Endothelial cell of hepatic sinusoid (primary cell): ENCODE data around the gene SLC6A1.

ENCODE experiments used
- in situ Hi-C: cut with HindIII; loops from 2 replicates; pipeline ENCODE4 v1.10.0; 2017; ENCODE audit warnings: low sequenced_read_pairs

Gene SLC6A1

GRCh38 chr3:11014752-11015151 is 22.2 kb downstream of the SLC6A1 start:
- in situ Hi-C loops = no loop called here

DNA sequence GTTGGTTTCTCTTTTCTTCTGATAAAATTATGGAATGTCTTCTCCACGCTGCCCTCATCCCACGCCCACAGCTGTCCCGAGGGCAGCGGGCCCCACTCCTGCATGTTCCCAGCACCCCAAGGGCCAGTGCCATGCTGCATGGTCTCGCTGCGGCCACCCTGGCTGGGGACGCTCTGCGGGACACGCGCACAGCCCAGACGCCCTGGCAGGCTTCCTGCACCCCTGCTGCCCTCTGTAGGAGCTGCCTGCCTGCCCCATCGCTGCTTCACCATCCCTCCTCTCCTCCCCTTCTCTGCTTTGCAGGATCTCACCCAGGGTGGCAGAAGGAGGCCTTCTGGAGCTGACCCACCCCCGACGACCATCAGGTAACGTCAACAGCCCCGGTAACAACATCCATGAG is 22.8 kb downstream of the SLC6A1 start:
- in situ Hi-C loops = no loop called here

GRCh38 chr3:11016727-11017126 is 24.2 kb downstream of the SLC6A1 start:
- in situ Hi-C loops = no loop called here

DNA sequence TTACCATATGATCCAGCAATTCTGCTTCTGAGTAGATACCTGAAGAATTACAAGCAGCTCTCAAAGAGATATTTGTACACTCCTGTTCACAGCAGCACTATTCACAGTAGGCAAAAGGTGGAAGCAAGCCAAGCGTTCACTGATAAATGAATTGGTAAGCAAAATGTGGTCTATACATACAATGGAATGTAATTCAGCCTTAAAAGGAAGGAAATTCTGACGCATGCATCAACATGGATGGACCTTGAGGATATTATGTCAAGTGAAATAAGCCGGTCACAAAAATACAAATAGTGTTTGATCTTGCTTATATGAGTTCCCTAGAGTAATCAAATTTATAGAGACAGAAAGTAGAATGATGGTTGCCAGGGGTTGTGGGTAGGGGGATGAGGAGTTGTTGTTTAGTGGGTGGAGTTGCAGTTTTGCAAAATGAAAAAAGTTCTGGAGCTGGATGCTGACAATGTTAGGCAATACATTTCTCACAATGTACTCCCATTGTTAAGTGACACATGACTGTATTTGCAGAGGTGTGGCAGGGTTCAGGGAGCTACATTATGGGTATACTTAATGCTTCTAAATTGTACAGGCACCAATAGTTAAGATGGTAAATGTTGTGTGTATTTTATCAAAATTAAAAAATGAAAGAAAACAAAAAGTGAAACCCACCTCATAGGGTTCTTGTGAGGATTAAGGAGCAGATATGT is 26.7 kb downstream of the SLC6A1 start:
- in situ Hi-C loops = no loop called here

GRCh38 chr3:11020764-11021163 is 28.2 kb downstream of the SLC6A1 start:
- in situ Hi-C loops = no loop called here

GRCh38 chr3:11021611-11022011 is 29.1 kb downstream of the SLC6A1 start:
- in situ Hi-C loops = no loop called here

DNA sequence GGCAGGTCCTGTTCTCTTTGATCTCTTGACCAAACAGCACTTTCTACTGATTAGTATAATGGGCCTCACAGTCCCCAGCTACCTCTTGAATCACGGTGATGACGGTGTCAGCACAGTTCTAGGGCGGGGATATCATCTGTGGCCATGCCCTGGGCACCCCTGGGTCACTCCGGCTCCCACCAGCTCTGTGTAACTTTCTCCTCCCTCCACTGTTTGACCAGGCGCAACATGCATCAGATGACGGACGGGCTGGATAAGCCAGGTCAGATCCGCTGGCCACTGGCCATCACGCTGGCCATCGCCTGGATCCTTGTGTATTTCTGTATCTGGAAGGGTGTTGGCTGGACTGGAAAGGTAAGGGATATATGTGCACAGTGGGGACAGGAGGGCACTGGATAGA is 29.6 kb downstream of the SLC6A1 start:
- in situ Hi-C loops = no loop called here

GRCh38 chr3:11024181-11024580 is 31.6 kb downstream of the SLC6A1 start:
- in situ Hi-C loops = no loop called here

GRCh38 chr3:11029948-11030347 is 37.4 kb downstream of the SLC6A1 start:
- in situ Hi-C loops = loop anchor here (5.0 kb wide), 1 partner anchor 63 kb away; no protein-coding TSS in a partner anchor

DNA sequence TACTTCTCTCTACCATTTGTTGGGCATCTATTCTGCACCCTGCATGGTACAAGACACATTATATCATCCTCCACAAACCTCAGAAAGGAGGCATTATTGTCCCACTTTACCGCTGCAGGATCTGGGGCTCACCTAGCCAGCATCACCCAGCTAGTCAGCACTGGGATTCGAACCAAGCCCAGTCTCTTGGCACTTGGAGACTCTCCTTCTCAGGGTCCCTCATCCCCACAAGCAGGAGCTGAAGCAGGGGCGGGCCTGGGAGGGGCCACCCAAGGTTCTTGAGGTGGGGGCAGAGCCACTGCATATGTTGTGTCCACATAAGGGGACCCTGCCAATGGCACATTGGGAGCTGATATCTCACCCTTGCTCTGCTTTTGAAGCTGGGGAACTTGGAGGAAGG is 41.3 kb downstream of the SLC6A1 start:
- in situ Hi-C loops = loop anchor here (5.0 kb wide), 1 partner anchor 67 kb away; no protein-coding TSS in a partner anchor

GRCh38 chr3:11034309-11034985 is 41.9 kb downstream of the SLC6A1 start:
- in situ Hi-C loops = loop anchor here (5.0 kb wide), 1 partner anchor 67 kb away; no protein-coding TSS in a partner anchor

GRCh38 chr3:11035757-11036505 is 43.4 kb downstream of the SLC6A1 start:
- in situ Hi-C loops = no loop called here

- in situ Hi-C loops = no loop called here
Measured at GRCh38 chr3:11037241-11037873, 44.8 kb downstream of the SLC6A1 start.

GRCh38 chr3:11037976-11038375 is 45.4 kb downstream of the SLC6A1 start:
- in situ Hi-C loops = no loop called here

DNA sequence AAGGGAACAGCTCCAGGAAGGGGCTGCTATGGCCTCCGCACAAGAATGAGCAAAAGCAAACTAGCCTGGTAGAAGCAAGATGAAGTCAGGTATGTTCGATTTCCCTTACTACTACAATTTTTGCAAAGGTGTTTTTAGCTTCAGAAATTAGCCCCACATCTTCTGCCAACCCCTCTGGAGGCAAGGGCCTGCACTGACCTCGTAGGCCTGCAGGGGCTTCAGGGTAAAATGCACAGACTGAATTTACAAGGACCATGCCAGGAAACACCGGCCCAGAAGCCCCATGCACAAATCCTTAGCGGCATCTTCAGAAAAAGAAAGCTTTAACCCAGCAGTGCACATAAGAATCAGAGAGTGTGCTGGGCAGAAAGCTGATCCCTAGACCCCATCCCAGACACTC is 53.0 kb downstream of the SLC6A1 start:
- in situ Hi-C loops = no loop called here

- in situ Hi-C loops = no loop called here
Measured at GRCh38 chr3:11047500-11047899, 55.0 kb downstream of the SLC6A1 start.

- in situ Hi-C loops = loop anchor here (25.0 kb wide), 1 partner anchor 287 kb away; no protein-coding TSS in a partner anchor
Measured at GRCh38 chr3:11050666-11051323, 58.2 kb downstream of the SLC6A1 start.

DNA sequence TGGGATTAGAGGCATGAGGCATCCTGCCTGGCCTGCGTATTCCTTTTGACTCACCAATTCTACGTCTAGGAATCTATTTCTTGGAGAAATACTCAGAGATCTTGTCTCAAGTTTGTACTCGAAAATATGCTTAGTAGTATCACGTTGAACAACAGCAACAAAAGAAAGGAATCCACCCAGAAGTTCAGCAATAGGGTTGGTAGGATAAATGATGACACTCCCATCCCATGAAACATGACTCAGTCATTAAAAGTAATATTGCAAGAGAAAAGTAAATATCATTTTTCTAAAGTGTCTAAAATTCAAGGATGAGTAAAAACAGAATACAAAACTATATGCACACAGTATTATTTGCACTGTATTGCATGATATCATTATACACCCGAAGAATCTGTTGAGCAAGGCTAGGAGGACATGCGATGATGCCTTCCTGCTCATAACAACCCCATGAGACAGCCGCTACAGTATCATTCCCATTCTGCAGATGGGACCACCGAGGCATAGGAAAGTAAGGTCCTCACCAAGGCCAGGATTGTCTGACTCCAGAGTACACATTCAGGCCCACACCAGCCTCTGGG is 61.5 kb downstream of the SLC6A1 start:
- in situ Hi-C loops = loop anchor here (25.0 kb wide), 1 partner anchor 283 kb away; no protein-coding TSS in a partner anchor

DNA sequence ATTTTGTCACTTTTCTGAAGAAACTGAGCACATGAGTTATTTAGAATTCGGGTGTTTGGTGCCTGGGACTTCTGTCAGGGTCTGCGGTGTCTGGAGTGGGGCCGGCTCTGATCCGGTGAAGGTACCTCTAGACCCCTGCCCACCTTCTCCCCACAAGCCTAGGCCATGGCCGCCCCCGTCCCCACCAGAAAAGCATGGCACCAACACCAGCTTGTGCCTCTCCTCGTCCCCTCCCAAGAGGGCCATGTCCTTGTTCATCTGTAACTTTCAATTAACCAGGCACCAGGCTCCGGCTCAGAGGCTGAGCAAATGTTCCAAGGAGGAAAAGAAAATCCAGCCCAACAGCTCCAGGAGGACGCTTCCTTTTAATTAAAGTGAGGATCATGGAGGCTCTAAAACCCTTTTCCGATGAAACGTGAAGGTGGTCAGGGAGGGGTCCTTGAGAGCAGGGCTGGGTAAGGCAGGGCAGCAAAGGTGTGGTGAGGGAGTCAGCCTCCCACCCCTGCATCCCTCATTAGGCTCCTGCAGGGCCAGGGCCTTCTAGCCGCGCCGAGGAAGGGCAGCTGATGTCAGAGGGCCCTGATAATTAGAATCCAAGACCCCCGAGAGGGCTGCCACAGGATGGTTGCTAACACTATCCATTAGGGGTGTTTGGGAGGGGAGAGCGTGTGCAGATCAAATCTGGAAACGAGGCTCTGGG is 62.3 kb downstream of the SLC6A1 start:
- in situ Hi-C loops = loop anchor here (25.0 kb wide), 1 partner anchor 282 kb away; no protein-coding TSS in a partner anchor
